ENCODE results near the gene CREBRF. TPM values are rescaled to one million over a fixed set of nuclear protein-coding genes. Genes with fewer than 3 reads are reported as not detected.

The CREBRF gene
- total and polyA plus RNA-seq, 9 of the 15 experiments (the other 6 are each of a cell fraction or from before 2014, with no cell fraction given): 1.1 to 4.9 (median 2.9) TPM

DNA sequence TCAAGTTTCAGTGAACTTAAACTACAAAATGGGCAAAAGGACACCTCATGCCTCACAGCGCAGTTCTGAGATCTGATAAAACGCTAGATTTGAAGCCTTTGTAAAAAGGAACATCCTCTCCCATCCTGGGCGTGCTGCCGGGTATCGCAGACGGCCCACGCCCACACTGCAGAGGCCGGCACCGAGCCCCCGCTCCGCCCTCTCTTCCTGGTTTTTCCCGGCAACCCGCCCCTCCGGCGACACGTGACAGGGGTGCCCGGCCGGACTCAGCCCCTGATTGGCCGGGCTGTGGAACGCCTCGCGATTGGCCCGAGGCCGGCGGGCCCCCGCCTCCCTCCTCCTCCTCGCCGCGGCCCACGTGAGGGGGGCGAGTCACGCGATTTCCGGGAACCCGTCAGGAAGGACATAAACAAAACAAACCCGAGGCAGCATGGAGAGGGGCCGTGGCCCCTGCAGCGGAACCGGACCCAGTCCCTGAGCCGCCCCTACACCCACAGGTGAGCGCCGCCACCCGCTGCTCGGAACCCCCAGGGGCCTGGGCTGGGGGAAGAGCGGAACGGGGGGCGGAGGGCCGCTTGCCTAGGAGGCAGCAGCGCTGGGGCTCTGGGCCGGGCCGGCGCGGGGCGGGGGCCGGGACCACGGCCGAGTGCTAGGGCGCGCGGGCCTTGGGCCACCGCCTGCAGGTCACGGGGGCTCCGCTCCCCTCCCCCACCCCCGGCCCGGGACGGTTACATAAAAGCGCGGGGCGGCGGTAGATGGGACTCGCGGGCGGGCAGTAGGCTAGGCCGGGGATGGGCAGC, at the start of gene CREBRF (continued):
- TF ChIP-seq, protein P1, sequence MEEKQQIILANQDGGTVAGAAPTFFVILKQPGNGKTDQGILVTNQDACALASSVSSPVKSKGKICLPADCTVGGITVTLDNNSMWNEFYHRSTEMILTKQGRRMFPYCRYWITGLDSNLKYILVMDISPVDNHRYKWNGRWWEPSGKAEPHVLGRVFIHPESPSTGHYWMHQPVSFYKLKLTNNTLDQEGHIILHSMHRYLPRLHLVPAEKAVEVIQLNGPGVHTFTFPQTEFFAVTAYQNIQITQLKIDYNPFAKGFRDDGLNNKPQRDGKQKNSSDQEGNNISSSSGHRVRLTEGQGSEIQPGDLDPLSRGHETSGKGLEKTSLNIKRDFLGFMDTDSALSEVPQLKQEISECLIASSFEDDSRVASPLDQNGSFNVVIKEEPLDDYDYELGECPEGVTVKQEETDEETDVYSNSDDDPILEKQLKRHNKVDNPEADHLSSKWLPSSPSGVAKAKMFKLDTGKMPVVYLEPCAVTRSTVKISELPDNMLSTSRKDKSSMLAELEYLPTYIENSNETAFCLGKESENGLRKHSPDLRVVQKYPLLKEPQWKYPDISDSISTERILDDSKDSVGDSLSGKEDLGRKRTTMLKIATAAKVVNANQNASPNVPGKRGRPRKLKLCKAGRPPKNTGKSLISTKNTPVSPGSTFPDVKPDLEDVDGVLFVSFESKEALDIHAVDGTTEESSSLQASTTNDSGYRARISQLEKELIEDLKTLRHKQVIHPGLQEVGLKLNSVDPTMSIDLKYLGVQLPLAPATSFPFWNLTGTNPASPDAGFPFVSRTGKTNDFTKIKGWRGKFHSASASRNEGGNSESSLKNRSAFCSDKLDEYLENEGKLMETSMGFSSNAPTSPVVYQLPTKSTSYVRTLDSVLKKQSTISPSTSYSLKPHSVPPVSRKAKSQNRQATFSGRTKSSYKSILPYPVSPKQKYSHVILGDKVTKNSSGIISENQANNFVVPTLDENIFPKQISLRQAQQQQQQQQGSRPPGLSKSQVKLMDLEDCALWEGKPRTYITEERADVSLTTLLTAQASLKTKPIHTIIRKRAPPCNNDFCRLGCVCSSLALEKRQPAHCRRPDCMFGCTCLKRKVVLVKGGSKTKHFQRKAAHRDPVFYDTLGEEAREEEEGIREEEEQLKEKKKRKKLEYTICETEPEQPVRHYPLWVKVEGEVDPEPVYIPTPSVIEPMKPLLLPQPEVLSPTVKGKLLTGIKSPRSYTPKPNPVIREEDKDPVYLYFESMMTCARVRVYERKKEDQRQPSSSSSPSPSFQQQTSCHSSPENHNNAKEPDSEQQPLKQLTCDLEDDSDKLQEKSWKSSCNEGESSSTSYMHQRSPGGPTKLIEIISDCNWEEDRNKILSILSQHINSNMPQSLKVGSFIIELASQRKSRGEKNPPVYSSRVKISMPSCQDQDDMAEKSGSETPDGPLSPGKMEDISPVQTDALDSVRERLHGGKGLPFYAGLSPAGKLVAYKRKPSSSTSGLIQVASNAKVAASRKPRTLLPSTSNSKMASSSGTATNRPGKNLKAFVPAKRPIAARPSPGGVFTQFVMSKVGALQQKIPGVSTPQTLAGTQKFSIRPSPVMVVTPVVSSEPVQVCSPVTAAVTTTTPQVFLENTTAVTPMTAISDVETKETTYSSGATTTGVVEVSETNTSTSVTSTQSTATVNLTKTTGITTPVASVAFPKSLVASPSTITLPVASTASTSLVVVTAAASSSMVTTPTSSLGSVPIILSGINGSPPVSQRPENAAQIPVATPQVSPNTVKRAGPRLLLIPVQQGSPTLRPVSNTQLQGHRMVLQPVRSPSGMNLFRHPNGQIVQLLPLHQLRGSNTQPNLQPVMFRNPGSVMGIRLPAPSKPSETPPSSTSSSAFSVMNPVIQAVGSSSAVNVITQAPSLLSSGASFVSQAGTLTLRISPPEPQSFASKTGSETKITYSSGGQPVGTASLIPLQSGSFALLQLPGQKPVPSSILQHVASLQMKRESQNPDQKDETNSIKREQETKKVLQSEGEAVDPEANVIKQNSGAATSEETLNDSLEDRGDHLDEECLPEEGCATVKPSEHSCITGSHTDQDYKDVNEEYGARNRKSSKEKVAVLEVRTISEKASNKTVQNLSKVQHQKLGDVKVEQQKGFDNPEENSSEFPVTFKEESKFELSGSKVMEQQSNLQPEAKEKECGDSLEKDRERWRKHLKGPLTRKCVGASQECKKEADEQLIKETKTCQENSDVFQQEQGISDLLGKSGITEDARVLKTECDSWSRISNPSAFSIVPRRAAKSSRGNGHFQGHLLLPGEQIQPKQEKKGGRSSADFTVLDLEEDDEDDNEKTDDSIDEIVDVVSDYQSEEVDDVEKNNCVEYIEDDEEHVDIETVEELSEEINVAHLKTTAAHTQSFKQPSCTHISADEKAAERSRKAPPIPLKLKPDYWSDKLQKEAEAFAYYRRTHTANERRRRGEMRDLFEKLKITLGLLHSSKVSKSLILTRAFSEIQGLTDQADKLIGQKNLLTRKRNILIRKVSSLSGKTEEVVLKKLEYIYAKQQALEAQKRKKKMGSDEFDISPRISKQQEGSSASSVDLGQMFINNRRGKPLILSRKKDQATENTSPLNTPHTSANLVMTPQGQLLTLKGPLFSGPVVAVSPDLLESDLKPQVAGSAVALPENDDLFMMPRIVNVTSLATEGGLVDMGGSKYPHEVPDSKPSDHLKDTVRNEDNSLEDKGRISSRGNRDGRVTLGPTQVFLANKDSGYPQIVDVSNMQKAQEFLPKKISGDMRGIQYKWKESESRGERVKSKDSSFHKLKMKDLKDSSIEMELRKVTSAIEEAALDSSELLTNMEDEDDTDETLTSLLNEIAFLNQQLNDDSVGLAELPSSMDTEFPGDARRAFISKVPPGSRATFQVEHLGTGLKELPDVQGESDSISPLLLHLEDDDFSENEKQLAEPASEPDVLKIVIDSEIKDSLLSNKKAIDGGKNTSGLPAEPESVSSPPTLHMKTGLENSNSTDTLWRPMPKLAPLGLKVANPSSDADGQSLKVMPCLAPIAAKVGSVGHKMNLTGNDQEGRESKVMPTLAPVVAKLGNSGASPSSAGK (IDR thresholded peaks at IDR 0.05): 0 out of 2 replicates have a peak, but pooled peaks have one; percentile 19
- TF ChIP-seq, protein P2, sequence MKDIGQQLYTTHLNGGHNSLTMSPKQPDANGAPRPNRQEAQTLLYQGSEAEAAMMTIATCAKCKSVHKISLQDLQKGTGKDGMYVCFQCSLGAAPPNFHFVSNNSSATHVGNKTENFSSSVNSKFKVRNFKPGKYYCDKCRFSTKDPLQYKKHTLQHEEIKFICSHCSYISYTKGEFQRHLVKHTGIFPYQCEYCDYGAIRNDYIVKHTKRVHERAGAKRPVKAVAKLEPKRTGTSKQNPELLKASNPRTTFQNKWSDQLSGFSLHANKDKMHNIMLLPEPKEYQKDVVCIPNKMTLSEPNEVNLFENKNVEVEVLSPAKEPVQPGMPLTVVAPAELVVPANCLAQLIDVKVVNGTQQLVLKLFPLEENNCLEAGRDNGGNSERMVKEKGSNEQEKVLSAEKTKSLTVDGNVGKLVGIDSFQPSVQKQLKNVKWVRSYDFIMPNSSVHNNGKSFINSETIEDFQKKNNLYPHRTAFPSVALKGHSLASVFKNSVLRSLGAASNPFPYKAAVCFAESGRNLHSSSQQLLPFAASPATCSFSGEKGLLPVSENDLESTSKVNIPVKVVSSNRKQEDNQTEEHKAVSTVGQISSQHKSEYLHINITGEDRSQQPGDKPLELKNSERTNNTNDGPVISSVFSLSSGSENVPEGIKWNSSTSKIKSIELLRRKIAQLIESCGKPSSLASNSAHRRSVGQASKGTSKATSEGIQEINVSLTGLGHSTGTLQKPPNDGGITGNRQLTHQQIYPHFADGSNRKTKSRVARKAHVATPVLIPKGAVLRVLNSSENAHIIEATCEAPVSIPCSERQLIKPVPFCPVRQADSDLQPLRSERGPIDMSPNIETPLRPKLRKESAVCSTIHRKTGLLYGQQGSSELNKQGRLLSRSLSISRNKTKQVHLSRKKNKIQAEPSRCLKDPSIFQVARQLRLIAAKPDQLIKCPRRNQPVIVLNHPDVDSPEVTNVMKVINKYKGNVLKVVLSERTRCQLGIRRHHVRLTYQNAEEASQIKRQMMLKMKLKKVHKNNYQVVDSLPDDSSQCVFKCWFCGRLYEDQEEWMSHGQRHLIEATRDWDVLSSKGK (CRISPR knock-in tag; IDR thresholded peaks at IDR 0.05): no peak
- TF ChIP-seq TCFL5 (CRISPR knock-in tag; conservative IDR thresholded peaks at IDR 0.05) (no peak), RBBP5 (IDR thresholded peaks at IDR 0.05; ENCODE audit: borderline replicate concordance, insufficient read depth, low read length, poor library complexity, severe bottlenecking) (no peak), LARP7 (IDR thresholded peaks at IDR 0.05) (no peak), YY1 (IDR thresholded peaks at IDR 0.05; ENCODE audit: borderline replicate concordance in 1 of 3, control insufficient read depth in 1 of 3, extremely low read depth in 1 of 3, insufficient read depth in 3 of 3, insufficient read length in 1 of 3, insufficient replicate concordance in 2 of 3, low read depth in 1 of 3, low read length in 2 of 3) (peak in 1 of 3 experiments; percentile 33), RFX7 (CRISPR knock-in tag; IDR thresholded peaks at IDR 0.05) (no peak), PHTF2 (CRISPR knock-in tag; IDR thresholded peaks at IDR 0.05) (no peak), ZNF551 (CRISPR knock-in tag; IDR thresholded peaks at IDR 0.05) (no peak), ZNF79 (CRISPR knock-in tag; IDR thresholded peaks at IDR 0.05; ENCODE audit: low read depth) (no peak)
- TF ChIP-seq, protein P3, sequence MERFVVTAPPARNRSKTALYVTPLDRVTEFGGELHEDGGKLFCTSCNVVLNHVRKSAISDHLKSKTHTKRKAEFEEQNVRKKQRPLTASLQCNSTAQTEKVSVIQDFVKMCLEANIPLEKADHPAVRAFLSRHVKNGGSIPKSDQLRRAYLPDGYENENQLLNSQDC (CRISPR knock-in tag; IDR thresholded peaks at IDR 0.05): no peak
